B cell (primary cell): ENCODE measurements around the gene NETO2.

Source experiments
- EZH2 ChIP-seq: IDR thresholded peaks from 2 replicates; pipeline ENCODE4 v1.6.1; 2012; ENCODE audit warnings: borderline replicate concordance, low read depth, mild to moderate bottlenecking, moderate library complexity, low read length; ENCODE audit not compliant: insufficient read depth, poor library complexity, severe bottlenecking
- TF ChIP-seq, protein P1 (sequence below): fragments of 200-600 bp; IDR thresholded peaks from one replicate; pipeline ENCODE4 v1.8.0; 2022; ENCODE audit warnings: antibody characterized with exemption, mild to moderate bottlenecking

DNA sequence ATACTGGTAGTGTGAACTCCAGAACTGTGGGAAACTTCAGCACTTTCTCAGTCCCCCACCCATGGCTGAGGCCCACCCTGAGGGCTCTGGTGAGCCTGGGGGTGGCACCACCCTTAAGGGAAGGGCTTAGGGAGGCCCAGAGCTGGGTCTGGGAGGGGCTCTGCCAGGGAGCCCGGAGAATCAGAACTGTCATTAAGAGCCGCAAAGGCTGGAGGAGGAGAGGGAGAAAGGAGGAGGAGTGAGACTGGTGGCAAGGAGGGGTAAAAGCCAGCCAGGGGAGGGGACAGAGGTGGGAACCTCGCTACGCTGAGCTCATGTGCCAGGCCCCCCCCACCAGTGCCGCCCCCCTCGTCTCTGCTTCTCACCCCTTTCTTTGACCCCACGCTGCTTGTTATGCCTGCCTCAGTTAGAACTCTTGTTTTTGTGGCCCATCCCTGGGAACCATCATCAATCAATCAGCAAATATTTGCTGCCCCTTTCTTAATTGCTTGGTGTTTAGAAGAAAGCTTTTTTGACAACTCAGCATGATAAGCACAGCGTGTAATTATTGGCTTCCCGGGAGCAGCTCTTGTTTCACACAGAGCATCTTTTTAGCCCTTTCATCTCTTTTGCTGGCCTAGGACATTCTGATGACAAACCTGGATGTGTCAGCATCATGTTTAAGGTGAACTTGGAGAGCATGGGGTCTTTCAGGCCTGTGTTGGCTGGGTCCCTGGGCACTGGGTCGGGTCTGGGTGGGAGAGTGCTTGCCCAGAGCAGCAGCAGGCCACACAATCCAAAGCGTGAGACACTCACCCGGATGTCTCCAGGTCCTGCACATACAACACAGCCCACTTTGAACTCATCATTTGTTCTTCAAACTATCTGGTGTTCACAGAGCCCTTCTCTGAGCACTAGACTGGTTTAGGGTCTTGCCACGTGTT is 77.7 kb downstream of the NETO2 start:
- TF ChIP-seq, protein P1, sequence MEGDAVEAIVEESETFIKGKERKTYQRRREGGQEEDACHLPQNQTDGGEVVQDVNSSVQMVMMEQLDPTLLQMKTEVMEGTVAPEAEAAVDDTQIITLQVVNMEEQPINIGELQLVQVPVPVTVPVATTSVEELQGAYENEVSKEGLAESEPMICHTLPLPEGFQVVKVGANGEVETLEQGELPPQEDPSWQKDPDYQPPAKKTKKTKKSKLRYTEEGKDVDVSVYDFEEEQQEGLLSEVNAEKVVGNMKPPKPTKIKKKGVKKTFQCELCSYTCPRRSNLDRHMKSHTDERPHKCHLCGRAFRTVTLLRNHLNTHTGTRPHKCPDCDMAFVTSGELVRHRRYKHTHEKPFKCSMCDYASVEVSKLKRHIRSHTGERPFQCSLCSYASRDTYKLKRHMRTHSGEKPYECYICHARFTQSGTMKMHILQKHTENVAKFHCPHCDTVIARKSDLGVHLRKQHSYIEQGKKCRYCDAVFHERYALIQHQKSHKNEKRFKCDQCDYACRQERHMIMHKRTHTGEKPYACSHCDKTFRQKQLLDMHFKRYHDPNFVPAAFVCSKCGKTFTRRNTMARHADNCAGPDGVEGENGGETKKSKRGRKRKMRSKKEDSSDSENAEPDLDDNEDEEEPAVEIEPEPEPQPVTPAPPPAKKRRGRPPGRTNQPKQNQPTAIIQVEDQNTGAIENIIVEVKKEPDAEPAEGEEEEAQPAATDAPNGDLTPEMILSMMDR, result no peak
- TF ChIP-seq EZH2, result no peak
